Caco-2 (cell line): ENCODE results near the gene SIAH3. TPM values are rescaled to one million over a fixed set of nuclear protein-coding genes. Genes with fewer than 3 reads are reported as not detected.

Source experiments
- BruUV-seq: library from RNA; stranded (reverse); fragments of 400-500 nt; replicated peaks from 2 replicates; lab custom pipeline; 2021; lab: Mats Ljungman, UMichigan
- CTCF ChIA-PET: fragments of 300-600 bp; sonication (Branson Sonifier 250); formaldehyde crosslinking; loops from one replicate; lab custom pipeline; 2022; ENCODE audit warnings: antibody characterized with exemption; lab: Charles Lee
- POLR2A ChIA-PET: fragments of 300-600 bp; sonication (Branson Sonifier 250); formaldehyde crosslinking; loops from one replicate; lab custom pipeline; 2022; ENCODE audit warnings: antibody characterized with exemption; lab: Charles Lee
- DNase-seq, 2 experiments: peaks; one replicate each; pipeline versions ENCODE4 v3.0.0 to v3.0.0-alpha.2; 2020 to 2022
- H3K27me3 ChIP-seq: replicated peaks from 2 replicates; pipeline ENCODE4 v1.6.0; 2011; ENCODE audit warnings: low read length; ENCODE audit not compliant: control insufficient read depth, insufficient read depth
- H3K36me3 ChIP-seq: 2 replicates; pipeline ENCODE4 v1.5.1; 2011; ENCODE audit warnings: low read length; ENCODE audit not compliant: control insufficient read depth, insufficient read depth
- H3K4me1 ChIP-seq: fragments of 250-450 bp; sonication (Bioruptor Pico); 2 replicates; pipeline ENCODE4 v1.5.1; 2020; ENCODE audit warnings: mild to moderate bottlenecking
- H3K4me3 ChIP-seq: 2 replicates; pipeline ENCODE4 v1.5.1; 2011; ENCODE audit warnings: low read depth, mild to moderate bottlenecking, control low read depth, low read length
- H3K9me3 ChIP-seq: fragments of 250-450 bp; sonication (Bioruptor Pico); 2 replicates; pipeline ENCODE4 v1.5.1; 2020; ENCODE audit warnings: mild to moderate bottlenecking, moderate library complexity
- H3K27ac Mint-ChIP-seq: one replicate; pipeline ENCODE4 v1.8.0; 2022; ENCODE audit warnings: mixed read lengths; ENCODE audit not compliant: unreplicated experiment
- H3K27me3 Mint-ChIP-seq: one replicate; pipeline ENCODE4 v1.8.0; 2022; ENCODE audit warnings: mixed read lengths; ENCODE audit not compliant: insufficient read depth, unreplicated experiment
- H3K36me3 Mint-ChIP-seq: one replicate; pipeline ENCODE4 v1.8.0; 2022; ENCODE audit warnings: mild to moderate bottlenecking, mixed read lengths; ENCODE audit not compliant: insufficient read depth, unreplicated experiment
- H3K4me1 Mint-ChIP-seq: one replicate; pipeline ENCODE4 v1.8.0; 2022; ENCODE audit warnings: low read depth, mixed read lengths; ENCODE audit not compliant: unreplicated experiment
- H3K4me3 Mint-ChIP-seq: one replicate; pipeline ENCODE4 v1.8.0; 2022; ENCODE audit warnings: mild to moderate bottlenecking, moderate library complexity, mixed read lengths; ENCODE audit not compliant: unreplicated experiment
- H3K9me3 Mint-ChIP-seq: one replicate; pipeline ENCODE4 v1.8.0; 2022; ENCODE audit warnings: mixed read lengths; ENCODE audit not compliant: unreplicated experiment
- intact Hi-C: fragments of 100-400 bp; cut with micrococcal nuclease; formaldehyde crosslinking; loops from one replicate; pipeline ENCODE4 v1.10.0; 2022; ENCODE audit not compliant: unreplicated experiment
- total RNA-seq: library from RNA; stranded (reverse); gene quantifications from 2 replicates; pipeline ENCODE4 v1.2.3, GENCODE V29; 2022
- TF ChIP-seq, protein P1 (sequence below), 2 experiments: fragments of 200-600 bp in 1 of 2; IDR thresholded peaks; 1 replicate in 1 of 2; 2 replicates in 1 of 2; pipeline versions ENCODE4 v1.5.1 to v1.8.0; 2011 to 2022; ENCODE audit warnings: antibody characterized with exemption in 1 of 2, control low read depth in 1 of 2, inconsistent platforms in 1 of 2, low read depth in 1 of 2, low read length in 1 of 2, mild to moderate bottlenecking in 1 of 2, moderate library complexity in 1 of 2; ENCODE audit not compliant: insufficient read depth in 1 of 2, severe bottlenecking in 1 of 2, unreplicated experiment in 1 of 2

SIAH3 gene
- total RNA-seq, 1 experiment from 2014 or later = not detected

DNA sequence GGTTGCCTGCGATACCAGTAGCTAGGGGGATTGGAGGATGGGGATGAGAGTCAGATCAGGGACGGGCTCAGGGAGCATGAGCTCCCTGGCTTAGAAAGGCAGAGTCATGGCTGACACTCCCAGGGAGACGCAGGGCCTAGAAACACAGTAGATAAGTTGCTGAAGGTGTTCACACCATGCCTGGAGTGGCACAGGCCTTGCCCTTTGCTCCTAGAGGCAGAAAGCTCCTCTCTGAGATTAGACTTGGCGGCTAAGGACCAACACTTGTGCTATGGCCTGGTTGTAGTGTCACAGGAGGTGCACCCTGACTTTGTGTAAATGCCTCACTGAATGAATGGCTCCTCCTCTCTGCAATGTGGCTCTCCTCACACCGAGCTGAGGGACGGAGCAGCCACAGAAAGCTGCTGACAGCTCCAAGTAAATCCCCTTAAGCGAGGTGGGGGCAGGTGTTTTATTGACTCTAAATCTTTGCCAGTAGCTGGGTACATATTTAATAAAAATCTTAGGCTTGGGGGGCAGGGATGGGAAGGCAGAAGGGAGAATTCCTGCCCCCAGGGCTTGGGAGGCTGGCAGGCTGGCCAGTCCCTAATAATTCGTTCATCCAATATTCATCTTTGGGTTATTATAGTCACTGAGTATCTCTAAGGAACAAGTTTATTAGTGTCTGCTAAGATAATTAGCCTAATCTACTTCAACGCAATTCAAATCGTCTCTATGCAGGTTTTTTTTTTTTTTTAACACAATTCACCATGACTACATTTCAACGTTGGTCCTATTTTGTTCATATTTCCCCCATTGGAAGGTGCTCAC, 54.9 kb downstream of the SIAH3 start:
- no peaks in the 10 kb centered on the region for H3K36me3 ChIP-seq
- TF ChIP-seq, protein P1, sequence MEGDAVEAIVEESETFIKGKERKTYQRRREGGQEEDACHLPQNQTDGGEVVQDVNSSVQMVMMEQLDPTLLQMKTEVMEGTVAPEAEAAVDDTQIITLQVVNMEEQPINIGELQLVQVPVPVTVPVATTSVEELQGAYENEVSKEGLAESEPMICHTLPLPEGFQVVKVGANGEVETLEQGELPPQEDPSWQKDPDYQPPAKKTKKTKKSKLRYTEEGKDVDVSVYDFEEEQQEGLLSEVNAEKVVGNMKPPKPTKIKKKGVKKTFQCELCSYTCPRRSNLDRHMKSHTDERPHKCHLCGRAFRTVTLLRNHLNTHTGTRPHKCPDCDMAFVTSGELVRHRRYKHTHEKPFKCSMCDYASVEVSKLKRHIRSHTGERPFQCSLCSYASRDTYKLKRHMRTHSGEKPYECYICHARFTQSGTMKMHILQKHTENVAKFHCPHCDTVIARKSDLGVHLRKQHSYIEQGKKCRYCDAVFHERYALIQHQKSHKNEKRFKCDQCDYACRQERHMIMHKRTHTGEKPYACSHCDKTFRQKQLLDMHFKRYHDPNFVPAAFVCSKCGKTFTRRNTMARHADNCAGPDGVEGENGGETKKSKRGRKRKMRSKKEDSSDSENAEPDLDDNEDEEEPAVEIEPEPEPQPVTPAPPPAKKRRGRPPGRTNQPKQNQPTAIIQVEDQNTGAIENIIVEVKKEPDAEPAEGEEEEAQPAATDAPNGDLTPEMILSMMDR (IDR thresholded peaks at IDR 0.05; ENCODE audit: insufficient read depth in 1 of 2, low read depth in 1 of 2, low read length in 1 of 2, severe bottlenecking in 1 of 2, unreplicated experiment in 1 of 2) = no peak
- POLR2A ChIA-PET = no interaction called here
- H3K4me1 ChIP-seq = no peaks in the 10 kb centered on the region
- intact Hi-C loops = no loop called here
- peaks cover 20% of the 10 kb centered on the region for H3K9me3 Mint-ChIP-seq
- no TSS peak for BruUV-seq
- no peaks in the 10 kb centered on the region for H3K9me3 ChIP-seq
- H3K27me3 ChIP-seq = no peaks in the 10 kb centered on the region
- H3K4me3 Mint-ChIP-seq = no peak overlapping the region
- peaks cover 5% of the 10 kb centered on the region for H3K27me3 Mint-ChIP-seq
- no peak overlapping the region for H3K4me3 ChIP-seq
- DNase-seq = no peak
- H3K4me1 Mint-ChIP-seq = peaks cover 6% of the 10 kb centered on the region
- no peak overlapping the region for H3K27ac Mint-ChIP-seq
- H3K36me3 Mint-ChIP-seq = no peaks in the 10 kb centered on the region
- CTCF ChIA-PET = no interaction called here

DNA sequence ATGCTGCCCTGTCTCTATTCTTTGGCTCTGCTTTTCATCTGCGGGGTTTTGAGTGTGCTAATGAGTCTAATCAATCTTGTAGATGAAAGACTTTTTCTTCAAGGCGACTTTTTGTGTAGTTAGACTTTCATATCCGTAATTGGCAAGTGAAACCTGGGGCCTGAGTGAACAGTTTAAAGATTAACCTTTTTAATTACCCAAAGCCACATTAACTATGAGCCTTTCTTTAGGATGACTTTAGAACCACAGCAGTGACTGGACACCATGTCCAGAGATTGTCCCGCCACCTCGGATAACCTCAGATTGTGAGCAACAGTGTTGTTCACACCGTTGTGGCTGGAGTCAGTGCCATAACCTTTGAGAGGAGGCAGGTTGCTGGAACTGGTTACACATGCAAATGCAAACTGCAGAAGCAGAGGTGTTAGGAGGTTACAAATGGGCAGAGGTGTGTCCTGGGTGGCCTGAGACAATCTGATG, 58.7 kb downstream of the SIAH3 start:
- no peaks in the 10 kb centered on the region for H3K27me3 ChIP-seq
- DNase-seq = no peak
- Mint-ChIP-seq H3K27ac (no peak overlapping the region), H3K9me3 (peaks cover 20% of the 10 kb centered on the region), H3K27me3 (peaks cover 3% of the 10 kb centered on the region), H3K4me3 (no peak overlapping the region), H3K36me3 (no peaks in the 10 kb centered on the region), H3K4me1 (peaks cover 6% of the 10 kb centered on the region)
- no peaks in the 10 kb centered on the region for H3K9me3 ChIP-seq
- intact Hi-C loops = no loop called here
- BruUV-seq = no TSS peak
- POLR2A ChIA-PET = no interaction called here
- no peaks in the 10 kb centered on the region for H3K4me1 ChIP-seq
- H3K4me3 ChIP-seq = no peak overlapping the region
- CTCF ChIA-PET = no interaction called here
- H3K36me3 ChIP-seq = no peaks in the 10 kb centered on the region
- TF ChIP-seq, protein P1 (IDR thresholded peaks at IDR 0.05; ENCODE audit: insufficient read depth in 1 of 2, low read depth in 1 of 2, low read length in 1 of 2, severe bottlenecking in 1 of 2, unreplicated experiment in 1 of 2) = no peak

DNA sequence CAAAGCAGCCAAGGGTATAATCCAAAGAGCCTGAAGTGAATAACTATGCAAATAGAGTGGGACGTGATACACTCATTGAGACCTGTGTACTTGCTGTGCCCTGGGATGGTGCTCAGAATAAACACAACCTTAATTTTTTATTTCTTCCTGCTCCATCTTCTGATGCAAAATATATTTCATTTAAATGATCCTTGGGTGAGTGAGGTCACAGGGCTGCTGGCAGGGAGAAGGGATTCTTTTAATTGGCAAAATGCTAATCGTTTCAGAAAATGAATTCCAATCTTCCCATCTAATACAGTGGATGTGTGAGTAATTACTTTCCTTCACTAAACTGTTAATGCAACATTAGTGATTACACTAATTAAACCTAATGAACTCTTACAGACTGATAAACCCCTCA, 63.5 kb downstream of the SIAH3 start:
- intact Hi-C loops = no loop called here
- H3K27me3 Mint-ChIP-seq = peaks cover 3% of the 10 kb centered on the region
- Histone ChIP-seq H3K36me3 (no peaks in the 10 kb centered on the region), H3K4me1 (no peaks in the 10 kb centered on the region), H3K4me3 (no peak overlapping the region), H3K27me3 (no peaks in the 10 kb centered on the region), H3K9me3 (no peaks in the 10 kb centered on the region)
- peaks cover 6% of the 10 kb centered on the region for H3K4me1 Mint-ChIP-seq
- no peaks in the 10 kb centered on the region for H3K36me3 Mint-ChIP-seq
- H3K27ac Mint-ChIP-seq = no peak overlapping the region
- DNase-seq = no peak
- ChIA-PET CTCF (no interaction called here), POLR2A (no interaction called here)
- no TSS peak for BruUV-seq
- H3K4me3 Mint-ChIP-seq = no peak overlapping the region
- TF ChIP-seq, protein P1 (IDR thresholded peaks at IDR 0.05; ENCODE audit: insufficient read depth in 1 of 2, low read depth in 1 of 2, low read length in 1 of 2, severe bottlenecking in 1 of 2, unreplicated experiment in 1 of 2) = no peak
- H3K9me3 Mint-ChIP-seq = no peaks in the 10 kb centered on the region
